Measurements from ENCODE around the gene SLC25A17.

SLC25A17 gene

GRCh38 chr22:40823426-40823825 is 4.3 kb upstream of the SLC25A17 start:
- no peaks in the 10 kb centered on the region for H3K9me3 ChIP-seq (ENCODE audit: control insufficient read depth in 2 of 2, low read length in 2 of 2)
- H3K27ac ChIP-seq (ENCODE audit: low read depth in 2 of 2, low read length in 2 of 2) = no peak overlapping the region
- peaks cover 8 to 10% of the 10 kb centered on the region in 2 donors for H3K4me1 ChIP-seq (ENCODE audit: control insufficient read depth in 2 of 2, insufficient read depth in 2 of 2, low read length in 2 of 2)
- H3K27me3 ChIP-seq (ENCODE audit: control insufficient read depth in 2 of 2, insufficient read depth in 2 of 2, low read length in 2 of 2) = no peaks in the 10 kb centered on the region
- H3K4me3 ChIP-seq (ENCODE audit: low read length in 2 of 2) = no peak overlapping the region
- H3K9ac ChIP-seq (ENCODE audit: low read depth in 1 of 2, low read length in 2 of 2) = no peak overlapping the region
- H3K36me3 ChIP-seq (ENCODE audit: control insufficient read depth in 2 of 2, insufficient read depth in 2 of 2, low read length in 2 of 2) = peaks cover 3 to 18% of the 10 kb centered on the region in 2 donors

GRCh38 chr22:40819599-40820140 is 524 bp upstream of the SLC25A17 start:
- Histone ChIP-seq H3K4me3 (ENCODE audit: low read length in 2 of 2) (peak overlapping the region; percentile 69 to 91), H3K9ac (ENCODE audit: low read depth in 1 of 2, low read length in 2 of 2) (peak overlapping the region; percentile 55 to 64), H3K27ac (ENCODE audit: low read depth in 2 of 2, low read length in 2 of 2) (peak overlapping the region in 1 of 2 donors; percentile 61), H3K4me1 (ENCODE audit: control insufficient read depth in 2 of 2, insufficient read depth in 2 of 2, low read length in 2 of 2) (peaks cover 16 to 19% of the 10 kb centered on the region in 2 donors), H3K36me3 (ENCODE audit: control insufficient read depth in 2 of 2, insufficient read depth in 2 of 2, low read length in 2 of 2) (peaks cover 0 to 9% of the 10 kb centered on the region in 2 donors), H3K27me3 (ENCODE audit: control insufficient read depth in 2 of 2, insufficient read depth in 2 of 2, low read length in 2 of 2) (no peaks in the 10 kb centered on the region), H3K9me3 (ENCODE audit: control insufficient read depth in 2 of 2, low read length in 2 of 2) (no peaks in the 10 kb centered on the region)

- H3K9ac ChIP-seq (ENCODE audit: low read depth in 1 of 2, low read length in 2 of 2) = peak overlapping the region; percentile 85 to 87
- peaks cover 16 to 19% of the 10 kb centered on the region in 2 donors for H3K4me1 ChIP-seq (ENCODE audit: control insufficient read depth in 2 of 2, insufficient read depth in 2 of 2, low read length in 2 of 2)
- no peaks in the 10 kb centered on the region for H3K9me3 ChIP-seq (ENCODE audit: control insufficient read depth in 2 of 2, low read length in 2 of 2)
- no peaks in the 10 kb centered on the region for H3K27me3 ChIP-seq (ENCODE audit: control insufficient read depth in 2 of 2, insufficient read depth in 2 of 2, low read length in 2 of 2)
- H3K4me3 ChIP-seq (ENCODE audit: low read length in 2 of 2) = peak overlapping the region; percentile 91 to 94
- H3K36me3 ChIP-seq (ENCODE audit: control insufficient read depth in 2 of 2, insufficient read depth in 2 of 2, low read length in 2 of 2) = peaks cover 0 to 3% of the 10 kb centered on the region in 2 donors
- H3K27ac ChIP-seq (ENCODE audit: low read depth in 2 of 2, low read length in 2 of 2) = no peak overlapping the region
Measured at GRCh38 chr22:40818192-40818746, 877 bp downstream of the SLC25A17 start.

GRCh38 chr22:40817737-40818136 is 1.4 kb downstream of the SLC25A17 start:
- Histone ChIP-seq H3K9ac (ENCODE audit: low read depth in 1 of 2, low read length in 2 of 2) (no peak overlapping the region), H3K36me3 (ENCODE audit: control insufficient read depth in 2 of 2, insufficient read depth in 2 of 2, low read length in 2 of 2) (no peaks in the 10 kb centered on the region), H3K4me1 (ENCODE audit: control insufficient read depth in 2 of 2, insufficient read depth in 2 of 2, low read length in 2 of 2) (peaks cover 16 to 19% of the 10 kb centered on the region in 2 donors), H3K27me3 (ENCODE audit: control insufficient read depth in 2 of 2, insufficient read depth in 2 of 2, low read length in 2 of 2) (no peaks in the 10 kb centered on the region), H3K27ac (ENCODE audit: low read depth in 2 of 2, low read length in 2 of 2) (no peak overlapping the region), H3K4me3 (ENCODE audit: low read length in 2 of 2) (no peak overlapping the region), H3K9me3 (ENCODE audit: control insufficient read depth in 2 of 2, low read length in 2 of 2) (no peaks in the 10 kb centered on the region)

- no peak overlapping the region for H3K4me3 ChIP-seq (ENCODE audit: low read length in 2 of 2)
- H3K27me3 ChIP-seq (ENCODE audit: control insufficient read depth in 2 of 2, insufficient read depth in 2 of 2, low read length in 2 of 2) = no peaks in the 10 kb centered on the region
- H3K4me1 ChIP-seq (ENCODE audit: control insufficient read depth in 2 of 2, insufficient read depth in 2 of 2, low read length in 2 of 2) = peaks cover 8 to 13% of the 10 kb centered on the region in 2 donors
- no peaks in the 10 kb centered on the region for H3K36me3 ChIP-seq (ENCODE audit: control insufficient read depth in 2 of 2, insufficient read depth in 2 of 2, low read length in 2 of 2)
- H3K9me3 ChIP-seq (ENCODE audit: control insufficient read depth in 2 of 2, low read length in 2 of 2) = no peaks in the 10 kb centered on the region
- H3K27ac ChIP-seq (ENCODE audit: low read depth in 2 of 2, low read length in 2 of 2) = no peak overlapping the region
- H3K9ac ChIP-seq (ENCODE audit: low read depth in 1 of 2, low read length in 2 of 2) = no peak overlapping the region
Measured at GRCh38 chr22:40813912-40814315, 5.2 kb downstream of the SLC25A17 start.

GRCh38 chr22:40808018-40808841 is 10.9 kb downstream of the SLC25A17 start:
- H3K4me1 ChIP-seq (ENCODE audit: control insufficient read depth in 2 of 2, insufficient read depth in 2 of 2, low read length in 2 of 2) = no peaks in the 10 kb centered on the region
- no peaks in the 10 kb centered on the region for H3K9me3 ChIP-seq (ENCODE audit: control insufficient read depth in 2 of 2, low read length in 2 of 2)
- H3K27me3 ChIP-seq (ENCODE audit: control insufficient read depth in 2 of 2, insufficient read depth in 2 of 2, low read length in 2 of 2) = no peaks in the 10 kb centered on the region
- no peak overlapping the region for H3K4me3 ChIP-seq (ENCODE audit: low read length in 2 of 2)
- H3K27ac ChIP-seq (ENCODE audit: low read depth in 2 of 2, low read length in 2 of 2) = no peak overlapping the region
- no peaks in the 10 kb centered on the region for H3K36me3 ChIP-seq (ENCODE audit: control insufficient read depth in 2 of 2, insufficient read depth in 2 of 2, low read length in 2 of 2)
- no peak overlapping the region for H3K9ac ChIP-seq (ENCODE audit: low read depth in 1 of 2, low read length in 2 of 2)

GRCh38 chr22:40806711-40807110 is 12.4 kb downstream of the SLC25A17 start:
- H3K9me3 ChIP-seq (ENCODE audit: control insufficient read depth in 2 of 2, low read length in 2 of 2) = no peaks in the 10 kb centered on the region
- H3K4me3 ChIP-seq (ENCODE audit: low read length in 2 of 2) = no peak overlapping the region
- no peak overlapping the region for H3K27ac ChIP-seq (ENCODE audit: low read depth in 2 of 2, low read length in 2 of 2)
- no peaks in the 10 kb centered on the region for H3K4me1 ChIP-seq (ENCODE audit: control insufficient read depth in 2 of 2, insufficient read depth in 2 of 2, low read length in 2 of 2)
- H3K27me3 ChIP-seq (ENCODE audit: control insufficient read depth in 2 of 2, insufficient read depth in 2 of 2, low read length in 2 of 2) = no peaks in the 10 kb centered on the region
- no peak overlapping the region for H3K9ac ChIP-seq (ENCODE audit: low read depth in 1 of 2, low read length in 2 of 2)
- no peaks in the 10 kb centered on the region for H3K36me3 ChIP-seq (ENCODE audit: control insufficient read depth in 2 of 2, insufficient read depth in 2 of 2, low read length in 2 of 2)

GRCh38 chr22:40805699-40806203 is 13.4 kb downstream of the SLC25A17 start:
- no peak overlapping the region for H3K9ac ChIP-seq (ENCODE audit: low read depth in 1 of 2, low read length in 2 of 2)

GRCh38 chr22:40805239-40805638 is 13.9 kb downstream of the SLC25A17 start:
- Histone ChIP-seq H3K9me3 (ENCODE audit: control insufficient read depth in 2 of 2, low read length in 2 of 2) (no peaks in the 10 kb centered on the region), H3K36me3 (ENCODE audit: control insufficient read depth in 2 of 2, insufficient read depth in 2 of 2, low read length in 2 of 2) (no peaks in the 10 kb centered on the region), H3K4me3 (ENCODE audit: low read length in 2 of 2) (no peak overlapping the region), H3K27ac (ENCODE audit: low read depth in 2 of 2, low read length in 2 of 2) (no peak overlapping the region), H3K9ac (ENCODE audit: low read depth in 1 of 2, low read length in 2 of 2) (no peak overlapping the region), H3K4me1 (ENCODE audit: control insufficient read depth in 2 of 2, insufficient read depth in 2 of 2, low read length in 2 of 2) (no peaks in the 10 kb centered on the region), H3K27me3 (ENCODE audit: control insufficient read depth in 2 of 2, insufficient read depth in 2 of 2, low read length in 2 of 2) (no peaks in the 10 kb centered on the region)

More at GRCh38 chr22:40805699-40806203, 13.4 kb downstream of the SLC25A17 start:
- no peak overlapping the region for H3K27ac ChIP-seq (ENCODE audit: low read depth in 2 of 2, low read length in 2 of 2)
- H3K9me3 ChIP-seq (ENCODE audit: control insufficient read depth in 2 of 2, low read length in 2 of 2) = no peaks in the 10 kb centered on the region
- no peaks in the 10 kb centered on the region for H3K4me1 ChIP-seq (ENCODE audit: control insufficient read depth in 2 of 2, insufficient read depth in 2 of 2, low read length in 2 of 2)
- no peak overlapping the region for H3K4me3 ChIP-seq (ENCODE audit: low read length in 2 of 2)
- no peaks in the 10 kb centered on the region for H3K27me3 ChIP-seq (ENCODE audit: control insufficient read depth in 2 of 2, insufficient read depth in 2 of 2, low read length in 2 of 2)
- no peaks in the 10 kb centered on the region for H3K36me3 ChIP-seq (ENCODE audit: control insufficient read depth in 2 of 2, insufficient read depth in 2 of 2, low read length in 2 of 2)

GRCh38 chr22:40803321-40803720 is 15.8 kb downstream of the SLC25A17 start:
- Histone ChIP-seq H3K36me3 (ENCODE audit: control insufficient read depth in 2 of 2, insufficient read depth in 2 of 2, low read length in 2 of 2) (no peaks in the 10 kb centered on the region), H3K27ac (ENCODE audit: low read depth in 2 of 2, low read length in 2 of 2) (no peak overlapping the region), H3K4me3 (ENCODE audit: low read length in 2 of 2) (no peak overlapping the region)

More at GRCh38 chr22:40803321-40803720, 15.8 kb downstream of the SLC25A17 start:
- no peaks in the 10 kb centered on the region for H3K4me1 ChIP-seq (ENCODE audit: control insufficient read depth in 2 of 2, insufficient read depth in 2 of 2, low read length in 2 of 2)
- H3K27me3 ChIP-seq (ENCODE audit: control insufficient read depth in 2 of 2, insufficient read depth in 2 of 2, low read length in 2 of 2) = no peaks in the 10 kb centered on the region
- H3K9me3 ChIP-seq (ENCODE audit: control insufficient read depth in 2 of 2, low read length in 2 of 2) = no peaks in the 10 kb centered on the region
- H3K9ac ChIP-seq (ENCODE audit: low read depth in 1 of 2, low read length in 2 of 2) = no peak overlapping the region

Data from mucosa of rectum (tissue), 2 donors.